Mesenteric fat pad (tissue), 1 donor: ENCODE measurements around the gene IQCF6. TPM values are rescaled to one million over a fixed set of nuclear protein-coding genes. Genes with fewer than 3 reads are reported as not detected.
"Not testable (repeated sequence)": the region's sequence is repeated elsewhere in the genome, so short reads cannot be mapped to it uniquely, and the experiment has no call there.

Experiments
- DNase-seq: peaks from one replicate; pipeline ENCODE4 v3.0.0-alpha.2; 2020; ENCODE audit warnings: low spot score
- total RNA-seq: library from RNA; stranded (reverse); fragmentation: NEBNext Ultra II Directional; extraction: Animal tissue kit (Norgen Biotek cat#: 25700); gene quantifications from one replicate; pipeline ENCODE4 v1.2.1, GENCODE V29; 2021
- donor health status: DM: yes; HTN: yes; CAD: no.

Gene IQCF6
- total RNA-seq, 1 donor from 2014 or later: not detected

DNA sequence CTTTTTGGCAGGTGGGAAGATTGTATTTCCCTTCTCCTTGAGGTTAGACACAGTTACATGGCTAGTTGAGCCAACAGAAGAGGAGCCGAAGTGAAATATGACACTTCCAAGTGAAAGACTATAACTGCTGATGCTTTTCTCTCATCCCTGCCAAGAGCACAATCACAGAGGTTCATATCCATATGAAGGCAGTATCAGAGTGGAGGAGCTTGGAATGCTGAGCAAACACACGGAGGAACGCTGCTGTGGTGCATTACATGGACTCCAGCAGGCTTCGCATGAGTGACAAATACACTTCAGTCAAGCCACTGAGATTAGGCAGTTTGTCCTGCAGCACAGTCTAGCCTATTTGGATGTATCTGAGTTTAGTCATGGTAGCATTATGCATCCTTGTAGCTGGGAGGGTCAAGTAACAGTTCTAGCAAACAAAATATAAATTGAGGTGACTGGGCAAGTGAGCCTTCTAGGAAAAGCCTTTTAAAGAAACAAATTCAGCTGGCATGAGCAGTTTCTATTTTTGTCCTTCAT, 5.4 kb downstream of the IQCF6 start:
- DNase-seq: no peak

- DNase-seq: no peak
Measured at GRCh38 chr3:51759203-51759602, 19.8 kb downstream of the IQCF6 start.

- not testable (repeated sequence) for DNase-seq
Measured at GRCh38 chr3:51753763-51754750, 25.0 kb downstream of the IQCF6 start.

- no peak for DNase-seq
Measured at GRCh38 chr3:51751287-51751686, 27.8 kb downstream of the IQCF6 start.

- no peak for DNase-seq
Measured at GRCh38 chr3:51750878-51751277, 28.2 kb downstream of the IQCF6 start.

- DNase-seq: no peak
Measured at GRCh38 chr3:51748327-51748726, 30.7 kb downstream of the IQCF6 start.

DNA sequence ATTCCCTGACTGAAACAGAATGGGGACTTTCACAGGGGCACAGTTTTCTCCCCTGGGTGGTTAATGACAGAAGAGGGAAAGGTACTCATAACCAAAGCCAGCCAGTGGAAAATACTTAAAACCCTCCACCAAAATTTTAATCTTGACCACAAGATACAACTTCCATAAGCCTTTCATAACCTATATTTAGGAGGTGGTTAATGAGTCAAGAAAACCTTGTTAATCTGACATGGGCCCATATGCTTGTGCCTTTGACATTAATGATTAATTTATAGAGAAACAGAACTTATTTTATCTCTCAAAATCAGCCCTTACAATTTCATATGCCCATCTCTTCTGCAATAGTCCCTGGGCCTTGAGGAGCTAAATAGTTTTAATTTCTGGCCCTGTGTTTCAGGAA, 31.2 kb downstream of the IQCF6 start:
- DNase-seq: no peak

- not testable (repeated sequence) for DNase-seq
Measured at GRCh38 chr3:51742978-51743377, 36.1 kb downstream of the IQCF6 start.

DNA sequence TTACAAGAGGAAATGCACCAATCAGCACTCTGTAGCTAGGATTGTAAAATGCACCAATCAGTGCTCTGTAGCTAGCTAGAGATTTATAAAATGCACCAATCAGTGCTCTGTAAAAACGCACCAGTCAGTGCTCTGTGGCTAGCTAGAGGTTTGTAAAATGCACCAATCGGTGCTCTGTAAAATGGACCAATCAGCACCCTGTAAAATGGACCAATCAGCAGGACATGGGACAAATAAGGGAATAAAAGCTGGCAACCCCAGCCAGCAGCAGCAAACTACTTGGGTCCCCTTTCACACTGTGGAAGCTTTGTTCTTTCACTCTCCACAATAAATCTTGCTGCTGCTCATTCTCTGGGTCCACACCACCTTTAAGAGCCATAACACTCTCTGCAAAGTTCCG, 36.7 kb downstream of the IQCF6 start:
- not testable (repeated sequence) for DNase-seq

- no peak for DNase-seq
Measured at GRCh38 chr3:51739110-51739509, 39.9 kb downstream of the IQCF6 start.

- no peak for DNase-seq
Measured at GRCh38 chr3:51735950-51736349, 43.1 kb downstream of the IQCF6 start.

DNA sequence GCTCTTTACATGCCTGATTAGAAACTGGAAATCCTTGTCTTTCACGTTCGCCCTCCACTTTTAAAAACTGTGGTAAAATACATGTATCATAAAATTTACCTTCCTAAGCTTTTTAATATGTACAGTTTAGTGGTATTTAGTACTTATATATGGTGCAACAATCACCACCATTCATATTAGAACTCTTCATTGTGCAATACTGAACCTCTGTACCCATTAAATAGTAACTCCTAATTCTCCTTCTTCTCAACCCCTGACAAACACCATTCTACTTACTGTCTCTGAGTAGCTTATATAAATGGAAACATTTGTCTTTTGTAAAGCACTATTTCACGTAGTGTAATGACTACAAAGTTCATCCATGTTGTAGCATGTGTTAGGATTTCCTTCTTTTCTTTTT, 44.0 kb downstream of the IQCF6 start:
- DNase-seq: no peak

DNA sequence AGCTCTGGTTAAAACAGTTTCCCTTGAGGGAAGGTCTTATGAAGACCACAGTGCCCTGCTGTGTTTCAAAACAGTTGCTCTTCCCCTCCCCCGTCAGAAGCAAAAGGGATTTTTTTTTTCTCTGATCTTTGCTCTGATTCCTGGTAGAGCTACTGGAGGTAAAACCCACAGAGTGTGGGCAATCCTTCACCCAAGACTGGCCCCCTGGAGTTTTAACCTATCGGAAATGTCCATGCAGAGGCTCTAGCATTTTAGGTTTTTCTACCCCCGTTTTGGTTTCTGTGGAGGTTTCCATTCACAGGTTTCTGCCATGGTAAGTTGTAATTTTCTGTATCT, 44.5 kb downstream of the IQCF6 start:
- DNase-seq: no peak

GRCh38 chr3:51733859-51734571, 45.0 kb downstream of the IQCF6 start:
- no peak for DNase-seq

- DNase-seq: no peak
Measured at GRCh38 chr3:51729042-51729633, 49.9 kb downstream of the IQCF6 start.

Other genes starting within 250 kb of the IQCF6 start
- gene RAD54L2, start 240.5 kb downstream of the IQCF6 start, total RNA-seq: 25.1 TPM
- 35.4 TPM for gene TEX264, start 108.0 kb downstream of the IQCF6 start, total RNA-seq
- 0.22 TPM for gene GRM2, start 72.2 kb downstream of the IQCF6 start, total RNA-seq
- gene IQCF2, start 82.4 kb upstream of the IQCF6 start, total RNA-seq: not detected
- gene IQCF5, start 96.4 kb upstream of the IQCF6 start, total RNA-seq: not detected
- not detected for gene IQCF1, start 124.1 kb upstream of the IQCF6 start, total RNA-seq
- 29.0 TPM for gene RRP9, start 162.7 kb upstream of the IQCF6 start, total RNA-seq
- 19.7 TPM for gene PARP3, start 163.1 kb upstream of the IQCF6 start, total RNA-seq
- not detected for gene GPR62, start 176.1 kb upstream of the IQCF6 start, total RNA-seq
- gene PCBP4, start 188.2 kb upstream of the IQCF6 start, total RNA-seq: 27.4 TPM
- 59.5 TPM for gene ABHD14B, start 194.8 kb upstream of the IQCF6 start, total RNA-seq
- gene ABHD14A, start 195.8 kb upstream of the IQCF6 start, total RNA-seq: 17.7 TPM
- 35.1 TPM for gene ACY1, start 204.3 kb upstream of the IQCF6 start, total RNA-seq
- 948 TPM for gene RPL29, start 216.7 kb upstream of the IQCF6 start, total RNA-seq